HEK293 (cell line): Measurements from ENCODE around the gene CLDN18.

Experiments used
- ZBTB20 ChIP-seq: fragments of 450-650 bp; formaldehyde crosslinking; IDR thresholded peaks from 2 replicates; pipeline ENCODE4 v1.5.1; 2016; ENCODE audit warnings: missing biosample characterization, missing genetic modification characterization
- ZFP37 ChIP-seq: fragments of 450-650 bp; formaldehyde crosslinking; IDR thresholded peaks from 2 replicates; pipeline ENCODE4 v1.5.1; 2016; ENCODE audit warnings: missing biosample characterization, missing genetic modification characterization
- ZNF350 ChIP-seq: fragments of 450-650 bp; formaldehyde crosslinking; IDR thresholded peaks from 2 replicates; pipeline ENCODE4 v1.5.0; 2017; ENCODE audit warnings: missing biosample characterization, mild to moderate bottlenecking, missing genetic modification characterization
- ZNF473 ChIP-seq: fragments of 450-650 bp; formaldehyde crosslinking; IDR thresholded peaks from 2 replicates; pipeline ENCODE4 v1.5.1; 2017; ENCODE audit warnings: missing biosample characterization, missing genetic modification characterization
- ZNF501 ChIP-seq: fragments of 450-650 bp; formaldehyde crosslinking; IDR thresholded peaks from 2 replicates; pipeline ENCODE4 v1.5.1; 2016; ENCODE audit warnings: missing biosample characterization, missing genetic modification characterization
- ZNF560 ChIP-seq: fragments of 450-650 bp; formaldehyde crosslinking; IDR thresholded peaks from 2 replicates; pipeline ENCODE4 v1.5.1; 2017; ENCODE audit warnings: missing biosample characterization, missing genetic modification characterization, borderline replicate concordance
- ZNF792 ChIP-seq: fragments of 450-650 bp; formaldehyde crosslinking; IDR thresholded peaks from 2 replicates; pipeline ENCODE4 v1.5.1; 2016; ENCODE audit warnings: missing biosample characterization, missing genetic modification characterization
- TF ChIP-seq, protein P1 (sequence below): fragments of 450-650 bp; formaldehyde crosslinking; IDR thresholded peaks from 2 replicates; pipeline ENCODE4 v1.5.1; 2016; ENCODE audit warnings: missing biosample characterization, missing genetic modification characterization
- TF ChIP-seq, protein P2 (sequence below): fragments of 450-650 bp; IDR thresholded peaks from 2 replicates; pipeline ENCODE4 v1.5.1; 2018; ENCODE audit warnings: missing biosample characterization, missing genetic modification characterization
- TF ChIP-seq, protein P3 (sequence below): fragments of 450-650 bp; formaldehyde crosslinking; IDR thresholded peaks from 2 replicates; pipeline ENCODE4 v1.5.1; 2016; ENCODE audit warnings: missing biosample characterization, missing genetic modification characterization, low read depth

DNA sequence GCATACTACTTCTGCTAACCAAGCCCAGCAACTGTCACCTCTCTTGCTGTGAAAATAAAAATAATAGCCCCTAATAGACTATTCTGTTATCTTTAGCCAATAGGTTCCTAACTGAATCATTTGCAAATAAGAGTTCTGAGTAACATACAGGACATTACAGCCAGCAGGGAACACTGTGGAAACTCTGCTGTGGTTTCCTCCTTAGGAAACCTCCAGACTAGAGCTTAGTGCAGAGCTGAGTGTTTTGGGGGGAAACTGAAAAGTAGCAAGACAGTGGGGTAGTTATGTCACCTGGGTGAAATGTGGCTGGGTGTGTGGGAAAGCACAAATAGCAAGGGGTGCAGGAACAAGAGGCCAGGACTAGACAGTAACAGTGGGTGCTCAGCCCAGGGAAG lies 73.0 kb downstream of the CLDN18 start:
- TF ChIP-seq ZBTB20 (tag by site-specific recombination) (no peak), ZNF792 (no peak), ZNF560 (tag by site-specific recombination) (no peak), ZFP37 (tag by site-specific recombination) (no peak), ZNF350 (no peak), ZNF473 (tag by site-specific recombination) (no peak), ZNF501 (tag by site-specific recombination) (no peak)
- TF ChIP-seq, protein P1, sequence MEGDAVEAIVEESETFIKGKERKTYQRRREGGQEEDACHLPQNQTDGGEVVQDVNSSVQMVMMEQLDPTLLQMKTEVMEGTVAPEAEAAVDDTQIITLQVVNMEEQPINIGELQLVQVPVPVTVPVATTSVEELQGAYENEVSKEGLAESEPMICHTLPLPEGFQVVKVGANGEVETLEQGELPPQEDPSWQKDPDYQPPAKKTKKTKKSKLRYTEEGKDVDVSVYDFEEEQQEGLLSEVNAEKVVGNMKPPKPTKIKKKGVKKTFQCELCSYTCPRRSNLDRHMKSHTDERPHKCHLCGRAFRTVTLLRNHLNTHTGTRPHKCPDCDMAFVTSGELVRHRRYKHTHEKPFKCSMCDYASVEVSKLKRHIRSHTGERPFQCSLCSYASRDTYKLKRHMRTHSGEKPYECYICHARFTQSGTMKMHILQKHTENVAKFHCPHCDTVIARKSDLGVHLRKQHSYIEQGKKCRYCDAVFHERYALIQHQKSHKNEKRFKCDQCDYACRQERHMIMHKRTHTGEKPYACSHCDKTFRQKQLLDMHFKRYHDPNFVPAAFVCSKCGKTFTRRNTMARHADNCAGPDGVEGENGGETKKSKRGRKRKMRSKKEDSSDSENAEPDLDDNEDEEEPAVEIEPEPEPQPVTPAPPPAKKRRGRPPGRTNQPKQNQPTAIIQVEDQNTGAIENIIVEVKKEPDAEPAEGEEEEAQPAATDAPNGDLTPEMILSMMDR (tag by site-specific recombination): no peak
- TF ChIP-seq, protein P2, sequence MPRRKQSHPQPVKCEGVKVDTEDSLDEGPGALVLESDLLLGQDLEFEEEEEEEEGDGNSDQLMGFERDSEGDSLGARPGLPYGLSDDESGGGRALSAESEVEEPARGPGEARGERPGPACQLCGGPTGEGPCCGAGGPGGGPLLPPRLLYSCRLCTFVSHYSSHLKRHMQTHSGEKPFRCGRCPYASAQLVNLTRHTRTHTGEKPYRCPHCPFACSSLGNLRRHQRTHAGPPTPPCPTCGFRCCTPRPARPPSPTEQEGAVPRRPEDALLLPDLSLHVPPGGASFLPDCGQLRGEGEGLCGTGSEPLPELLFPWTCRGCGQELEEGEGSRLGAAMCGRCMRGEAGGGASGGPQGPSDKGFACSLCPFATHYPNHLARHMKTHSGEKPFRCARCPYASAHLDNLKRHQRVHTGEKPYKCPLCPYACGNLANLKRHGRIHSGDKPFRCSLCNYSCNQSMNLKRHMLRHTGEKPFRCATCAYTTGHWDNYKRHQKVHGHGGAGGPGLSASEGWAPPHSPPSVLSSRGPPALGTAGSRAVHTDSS: no peak
- TF ChIP-seq, protein P3, sequence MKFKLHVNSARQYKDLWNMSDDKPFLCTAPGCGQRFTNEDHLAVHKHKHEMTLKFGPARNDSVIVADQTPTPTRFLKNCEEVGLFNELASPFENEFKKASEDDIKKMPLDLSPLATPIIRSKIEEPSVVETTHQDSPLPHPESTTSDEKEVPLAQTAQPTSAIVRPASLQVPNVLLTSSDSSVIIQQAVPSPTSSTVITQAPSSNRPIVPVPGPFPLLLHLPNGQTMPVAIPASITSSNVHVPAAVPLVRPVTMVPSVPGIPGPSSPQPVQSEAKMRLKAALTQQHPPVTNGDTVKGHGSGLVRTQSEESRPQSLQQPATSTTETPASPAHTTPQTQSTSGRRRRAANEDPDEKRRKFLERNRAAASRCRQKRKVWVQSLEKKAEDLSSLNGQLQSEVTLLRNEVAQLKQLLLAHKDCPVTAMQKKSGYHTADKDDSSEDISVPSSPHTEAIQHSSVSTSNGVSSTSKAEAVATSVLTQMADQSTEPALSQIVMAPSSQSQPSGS (tag by site-specific recombination): no peak
